ENCODE results near the gene PCDHGA5.

DNA sequence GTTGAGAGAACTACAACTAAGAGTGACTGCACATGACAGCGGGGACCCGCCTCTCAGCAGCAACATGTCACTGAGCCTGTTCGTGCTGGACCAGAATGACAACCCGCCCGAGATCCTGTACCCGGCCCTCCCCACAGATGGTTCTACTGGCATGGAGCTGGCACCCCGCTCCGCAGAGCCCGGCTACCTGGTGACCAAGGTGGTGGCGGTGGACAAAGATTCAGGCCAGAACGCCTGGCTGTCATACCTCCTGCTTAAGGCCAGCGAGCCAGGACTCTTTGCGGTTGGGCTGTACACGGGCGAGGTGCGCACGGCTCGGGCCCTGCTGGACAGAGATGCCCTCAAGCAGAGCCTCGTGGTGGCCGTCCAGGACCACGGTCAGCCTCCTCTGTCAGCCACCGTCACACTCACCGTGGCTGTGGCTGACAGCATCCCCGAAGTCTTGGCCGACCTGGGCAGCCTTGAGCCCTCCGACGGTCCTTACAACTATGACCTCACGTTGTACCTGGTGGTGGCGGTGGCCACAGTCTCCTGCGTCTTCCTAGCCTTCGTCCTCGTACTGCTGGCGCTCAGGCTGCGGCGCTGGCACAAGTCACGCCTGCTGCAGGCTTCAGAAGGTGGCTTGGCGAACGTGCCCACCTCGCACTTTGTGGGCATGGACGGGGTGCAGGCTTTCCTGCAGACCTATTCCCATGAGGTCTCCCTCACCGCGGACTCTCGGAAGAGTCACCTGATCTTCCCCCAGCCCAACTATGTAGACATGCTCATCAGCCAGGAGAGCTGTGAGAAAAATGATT lies 20.7 kb downstream of the PCDHGA5 start:
- TF ChIP-seq, protein P1, sequence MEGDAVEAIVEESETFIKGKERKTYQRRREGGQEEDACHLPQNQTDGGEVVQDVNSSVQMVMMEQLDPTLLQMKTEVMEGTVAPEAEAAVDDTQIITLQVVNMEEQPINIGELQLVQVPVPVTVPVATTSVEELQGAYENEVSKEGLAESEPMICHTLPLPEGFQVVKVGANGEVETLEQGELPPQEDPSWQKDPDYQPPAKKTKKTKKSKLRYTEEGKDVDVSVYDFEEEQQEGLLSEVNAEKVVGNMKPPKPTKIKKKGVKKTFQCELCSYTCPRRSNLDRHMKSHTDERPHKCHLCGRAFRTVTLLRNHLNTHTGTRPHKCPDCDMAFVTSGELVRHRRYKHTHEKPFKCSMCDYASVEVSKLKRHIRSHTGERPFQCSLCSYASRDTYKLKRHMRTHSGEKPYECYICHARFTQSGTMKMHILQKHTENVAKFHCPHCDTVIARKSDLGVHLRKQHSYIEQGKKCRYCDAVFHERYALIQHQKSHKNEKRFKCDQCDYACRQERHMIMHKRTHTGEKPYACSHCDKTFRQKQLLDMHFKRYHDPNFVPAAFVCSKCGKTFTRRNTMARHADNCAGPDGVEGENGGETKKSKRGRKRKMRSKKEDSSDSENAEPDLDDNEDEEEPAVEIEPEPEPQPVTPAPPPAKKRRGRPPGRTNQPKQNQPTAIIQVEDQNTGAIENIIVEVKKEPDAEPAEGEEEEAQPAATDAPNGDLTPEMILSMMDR (IDR thresholded peaks at IDR 0.05) = no peak
- no peak for TF ChIP-seq POLR2A (IDR thresholded peaks at IDR 0.05)
